Small intestine (tissue), 7 donors: Measurements from ENCODE around the gene TMEM237. TPM values are rescaled to one million over a fixed set of nuclear protein-coding genes. Genes with fewer than 3 reads are reported as not detected.

Experiments
- DNase-seq, 2 donors: peaks; one replicate each; pipeline versions ENCODE4 v3.0.0 to v3.0.0-alpha.2; 2013
- FAIRE-seq: peaks from 2 replicates; lab custom pipeline; 2012; peaks lifted over from hg19 to GRCh38; lab: Jason Lieb, UNC
- H3K27ac ChIP-seq, 3 donors: one replicate each; pipeline ENCODE4 v1.5.1; 2013; ENCODE audit warnings: low read length in 2 of 3, mild to moderate bottlenecking in 2 of 3, control low read depth in 1 of 3, inconsistent platforms in 1 of 3, low read depth in 1 of 3, moderate library complexity in 1 of 3
- H3K27me3 ChIP-seq, 3 donors: one replicate each; pipeline ENCODE4 v1.6.1; 2013; ENCODE audit warnings: low read length in 3 of 3, inconsistent platforms in 1 of 3; ENCODE audit not compliant: control insufficient read depth in 3 of 3, insufficient read depth in 3 of 3
- H3K36me3 ChIP-seq, 3 donors: one replicate each; pipeline ENCODE4 v1.6.1; 2013; ENCODE audit warnings: low read length in 3 of 3, inconsistent platforms in 1 of 3, low read depth in 1 of 3, mild to moderate bottlenecking in 1 of 3, moderate library complexity in 1 of 3; ENCODE audit not compliant: control insufficient read depth in 3 of 3, insufficient read depth in 2 of 3
- H3K4me1 ChIP-seq, 3 donors: one replicate each; pipeline ENCODE4 v1.6.1; 2013; ENCODE audit warnings: low read length in 2 of 3, inconsistent platforms in 1 of 3, low read depth in 1 of 3, mild to moderate bottlenecking in 1 of 3, moderate library complexity in 1 of 3; ENCODE audit not compliant: control insufficient read depth in 3 of 3, insufficient read depth in 2 of 3
- H3K4me3 ChIP-seq, 3 donors: one replicate each; pipeline ENCODE4 v1.5.1; 2013; ENCODE audit warnings: low read length in 3 of 3, control low read depth in 1 of 3, inconsistent platforms in 1 of 3, low read depth in 1 of 3, mild to moderate bottlenecking in 1 of 3, moderate library complexity in 1 of 3
- H3K9me3 ChIP-seq, 2 donors: one replicate each; pipeline ENCODE4 v1.6.1; 2013; ENCODE audit warnings: low read depth in 1 of 2, low read length in 1 of 2; ENCODE audit not compliant: control insufficient read depth in 2 of 2, insufficient read depth in 1 of 2
- WGBS, 3 donors: extraction: QIAGEN DNeasy Blood & Tissue Kit; methylation state at CpG; one replicate each; pipeline ENCODE4 v1.1.7; 2013; 5-methylcytosine and 5-hydroxymethylcytosine counted together
- polyA plus RNA-seq, 4 donors: library from polyadenylated mRNA; stranded (reverse) in 3 of 4; unstranded in 1 of 4; fragments of 200-250 nt in 3 of 4; fragments of 120-200 nt in 1 of 4; gene quantifications; one replicate each; pipeline versions ENCODE4 v1.2.1 to v1.2.3, GENCODE V29; 2013
- donor health status: healthy with polysubstance abuse.
- donor health status: control.
- donor health status: control.
- donor health status: Bipolar disorder and iron deficiency.
- donor health status: healthy.

Gene TMEM237
- polyA plus RNA-seq, 4 donors, result under 0.01 to 12.4 (median 4.5) TPM

GRCh38 chr2:201608021-201608420 lies 35.3 kb downstream of the TMEM237 start:
- H3K4me1 ChIP-seq, result no peaks in the 10 kb centered on the region
- H3K36me3 ChIP-seq, result no peaks in the 10 kb centered on the region
- peaks cover 0 to 3% of the 10 kb centered on the region in 2 donors for H3K9me3 ChIP-seq
- no peak overlapping the region for H3K4me3 ChIP-seq
- DNase-seq (no peak), FAIRE-seq (no peak)
- no peak overlapping the region for H3K27ac ChIP-seq
- 75 to 86% (median 81%) methylated on average over 1 of the region's 1 CpG for WGBS, 3 donors
- no peaks in the 10 kb centered on the region for H3K27me3 ChIP-seq

GRCh38 chr2:201607568-201607967 lies 35.7 kb downstream of the TMEM237 start:
- 74 to 80% (median 75%) methylated on average over 2 of the region's 2 CpGs for WGBS, 3 donors
- FAIRE-seq (no peak), DNase-seq (no peak)
- H3K27ac ChIP-seq, result no peak overlapping the region
- no peaks in the 10 kb centered on the region for H3K27me3 ChIP-seq
- no peaks in the 10 kb centered on the region for H3K4me1 ChIP-seq
- H3K36me3 ChIP-seq, result no peaks in the 10 kb centered on the region
- H3K9me3 ChIP-seq, result no peaks in the 10 kb centered on the region
- H3K4me3 ChIP-seq, result no peak overlapping the region

- 84 to 88% (median 86%) methylated on average over 3 of the region's 3 CpGs for WGBS, 3 donors
- Histone ChIP-seq H3K36me3 (no peaks in the 10 kb centered on the region), H3K27ac (no peak overlapping the region), H3K27me3 (peaks cover 0 to 2% (median 0%) of the 10 kb centered on the region in 3 donors), H3K4me3 (no peak overlapping the region), H3K9me3 (peaks cover 0 to 2% of the 10 kb centered on the region in 2 donors), H3K4me1 (no peaks in the 10 kb centered on the region)
- no peak for FAIRE-seq
- no peak for DNase-seq
Observed at GRCh38 chr2:201600906-201601305, 42.4 kb downstream of the TMEM237 start.

GRCh38 chr2:201597397-201597796 lies 45.9 kb downstream of the TMEM237 start:
- 65 to 83% (median 67%) methylated on average over 8 of the region's 8 CpGs for WGBS, 3 donors

GRCh38 chr2:201580486-201580885 lies 62.8 kb downstream of the TMEM237 start:
- Histone ChIP-seq H3K4me1 (no peaks in the 10 kb centered on the region), H3K9me3 (no peaks in the 10 kb centered on the region), H3K36me3 (no peaks in the 10 kb centered on the region), H3K27me3 (no peaks in the 10 kb centered on the region), H3K27ac (no peak overlapping the region), H3K4me3 (no peak overlapping the region)
- DNase-seq (no peak), FAIRE-seq (no peak)
- WGBS, 3 donors, result 68 to 82% (median 77%) methylated on average over 2 of the region's 2 CpGs

More at GRCh38 chr2:201597397-201597796, 45.9 kb downstream of the TMEM237 start:
- peaks cover 0 to 2% of the 10 kb centered on the region in 2 donors for H3K9me3 ChIP-seq
- H3K27me3 ChIP-seq, result peaks cover 0 to 2% (median 0%) of the 10 kb centered on the region in 3 donors
- DNase-seq, result no peak
- no peaks in the 10 kb centered on the region for H3K4me1 ChIP-seq
- no peaks in the 10 kb centered on the region for H3K36me3 ChIP-seq
- H3K27ac ChIP-seq, result no peak overlapping the region
- FAIRE-seq, result no peak
- no peak overlapping the region for H3K4me3 ChIP-seq

GRCh38 chr2:201579536-201579935 lies 63.8 kb downstream of the TMEM237 start:
- FAIRE-seq (no peak), DNase-seq (no peak)
- Histone ChIP-seq H3K9me3 (no peaks in the 10 kb centered on the region), H3K4me3 (no peak overlapping the region), H3K27ac (no peak overlapping the region), H3K27me3 (no peaks in the 10 kb centered on the region), H3K4me1 (no peaks in the 10 kb centered on the region), H3K36me3 (no peaks in the 10 kb centered on the region)
- 69 to 74% (median 72%) methylated on average over 4 of the region's 4 CpGs for WGBS, 3 donors

- no peak overlapping the region for H3K4me3 ChIP-seq
- H3K36me3 ChIP-seq, result no peaks in the 10 kb centered on the region
- H3K4me1 ChIP-seq, result no peaks in the 10 kb centered on the region
- H3K27ac ChIP-seq, result no peak overlapping the region
- 84 to 95% (median 91%) methylated on average over 3 of the region's 3 CpGs for WGBS, 3 donors
- DNase-seq (no peak), FAIRE-seq (no peak)
- H3K27me3 ChIP-seq, result no peaks in the 10 kb centered on the region
- H3K9me3 ChIP-seq, result no peaks in the 10 kb centered on the region
Observed at GRCh38 chr2:201575971-201576370, 67.3 kb downstream of the TMEM237 start.

- Histone ChIP-seq H3K27ac (no peak overlapping the region), H3K27me3 (no peaks in the 10 kb centered on the region), H3K4me1 (no peaks in the 10 kb centered on the region), H3K4me3 (no peak overlapping the region), H3K9me3 (no peaks in the 10 kb centered on the region), H3K36me3 (no peaks in the 10 kb centered on the region)
- 64 to 74% (median 65%) methylated on average over 1 of the region's 1 CpG for WGBS, 3 donors
- FAIRE-seq (no peak), DNase-seq (no peak)
Observed at GRCh38 chr2:201574766-201575165, 68.5 kb downstream of the TMEM237 start.

GRCh38 chr2:201572846-201573508 lies 70.3 kb downstream of the TMEM237 start:
- 88 to 93% (median 93%) methylated on average over 2 of the region's 2 CpGs for WGBS, 3 donors
- H3K27ac ChIP-seq, result no peak overlapping the region
- DNase-seq, result no peak

More at GRCh38 chr2:201572846-201573508, 70.3 kb downstream of the TMEM237 start:
- FAIRE-seq, result no peak
- Histone ChIP-seq H3K27me3 (no peaks in the 10 kb centered on the region), H3K4me1 (no peaks in the 10 kb centered on the region), H3K36me3 (no peaks in the 10 kb centered on the region), H3K4me3 (no peak overlapping the region), H3K9me3 (no peaks in the 10 kb centered on the region)
